ENCODE data around the gene RAB26.

RAB26 gene

GRCh38 chr16:2177101-2177500, 28.7 kb downstream of the RAB26 start:
- no peak for TF ChIP-seq ZNF174 (tag by site-specific recombination; IDR thresholded peaks at IDR 0.05)
- TF ChIP-seq ZBTB1 (tag by site-specific recombination; IDR thresholded peaks at IDR 0.05), result no peak
- TF ChIP-seq SETDB1 (IDR thresholded peaks at IDR 0.05; ENCODE audit: insufficient read length, low read length), result no peak
- TF ChIP-seq ZXDB (tag by site-specific recombination; IDR thresholded peaks at IDR 0.05), result no peak
- no peak for TF ChIP-seq ZBTB49 (tag by site-specific recombination; IDR thresholded peaks at IDR 0.05; ENCODE audit: low read depth)
- TF ChIP-seq ZNF654 (tag by site-specific recombination; IDR thresholded peaks at IDR 0.05; ENCODE audit: low read depth), result no peak
- no peak for TF ChIP-seq ZNF670 (tag by site-specific recombination; IDR thresholded peaks at IDR 0.05; ENCODE audit: low read depth)
- no peak for TF ChIP-seq ZNF18 (tag by site-specific recombination; IDR thresholded peaks at IDR 0.05)
- no peak for TF ChIP-seq ZNF664 (tag by site-specific recombination; IDR thresholded peaks at IDR 0.05)
- TF ChIP-seq ZNF2 (tag by site-specific recombination; IDR thresholded peaks at IDR 0.05), result no peak
- TF ChIP-seq ZNF23 (tag by site-specific recombination; IDR thresholded peaks at IDR 0.05; ENCODE audit: borderline replicate concordance), result no peak
- TF ChIP-seq ZNF660 (tag by site-specific recombination; IDR thresholded peaks at IDR 0.05), result no peak
- TF ChIP-seq ZNF704 (tag by site-specific recombination; IDR thresholded peaks at IDR 0.05), result no peak
- TF ChIP-seq ZNF274 (IDR thresholded peaks at IDR 0.05; ENCODE audit: low read length), result no peak
- TF ChIP-seq ZNF274 (tag by site-specific recombination; IDR thresholded peaks at IDR 0.05; ENCODE audit: borderline replicate concordance), result no peak
- POLR2A ChIA-PET, result no interaction called here
- Histone ChIP-seq H3K4me1 (ENCODE audit: control insufficient read depth, insufficient read depth, low read length) (no peaks in the 10 kb centered on the region), H3K9me3 (ENCODE audit: control insufficient read depth, insufficient read depth, low read depth, low read length) (no peaks in the 10 kb centered on the region), H3K27ac (ENCODE audit: extremely low read depth, low read depth, low read length) (no peak overlapping the region), H3K4me3 (ENCODE audit: low read depth, low read length) (no peak overlapping the region), H3K36me3 (ENCODE audit: control insufficient read depth in 2 of 2, insufficient read depth in 1 of 2, low read length in 2 of 2) (peaks cover 0 to 50% of the 10 kb centered on the region in 2 experiments; a peak in 1 of 3 replicates)
- CTCF ChIA-PET, result no interaction called here

GRCh38 chr16:2177561-2177960, 29.1 kb downstream of the RAB26 start:
- peaks cover 0 to 49% of the 10 kb centered on the region in 2 experiments; a peak in 1 of 3 replicates for H3K36me3 ChIP-seq (ENCODE audit: control insufficient read depth in 2 of 2, insufficient read depth in 1 of 2, low read length in 2 of 2)
- no peaks in the 10 kb centered on the region for H3K9me3 ChIP-seq (ENCODE audit: control insufficient read depth, insufficient read depth, low read depth, low read length)
- no peak overlapping the region for H3K27ac ChIP-seq (ENCODE audit: extremely low read depth, low read depth, low read length)
- TF ChIP-seq ZNF621 (tag by site-specific recombination; IDR thresholded peaks at IDR 0.05), result no peak
- no peak for TF ChIP-seq ZNF202 (tag by site-specific recombination; IDR thresholded peaks at IDR 0.05; ENCODE audit: borderline replicate concordance)
- 0 out of 2 replicates have a peak, but pooled peaks have one; percentile 23 for TF ChIP-seq KLF10 (tag by site-specific recombination; IDR thresholded peaks at IDR 0.05)
- TF ChIP-seq PRDM10 (tag by site-specific recombination; IDR thresholded peaks at IDR 0.05), result no peak
- POLR2A ChIA-PET, result interaction anchor here (0.6 kb wide), 1 partner anchor 1452 kb away, joined by 3 read pairs; no protein-coding TSS in a partner anchor
- no peaks in the 10 kb centered on the region for H3K4me1 ChIP-seq (ENCODE audit: control insufficient read depth, insufficient read depth, low read length)
- no peak overlapping the region for H3K4me3 ChIP-seq (ENCODE audit: low read depth, low read length)
- CTCF ChIA-PET, result interaction anchor here (0.6 kb wide), 1 partner anchor 17 kb away, joined by 3 read pairs; no protein-coding TSS in a partner anchor

Data from HEK293 (cell line).